Measurements from ENCODE around the gene CALML3. TPM values are rescaled to one million over a fixed set of nuclear protein-coding genes. Genes with fewer than 3 reads are reported as not detected.
"Not testable (repeated sequence)": the region's sequence is repeated elsewhere in the genome, so short reads cannot be mapped to it uniquely, and the experiment has no call there.

CALML3 gene
- total RNA-seq, 1 experiment from 2014 or later, result not detected

GRCh38 chr10:5557799-5558771 lies 33.3 kb downstream of the CALML3 start:
- no peaks in the 10 kb centered on the region for H3K27me3 ChIP-seq (ENCODE audit: insufficient read depth, low read length)
- no peak overlapping the region for H2AK5ac ChIP-seq (ENCODE audit: insufficient read length, low read length)
- no peaks in the 10 kb centered on the region for H3K79me2 ChIP-seq (ENCODE audit: insufficient read depth, low read length)
- H3K14ac ChIP-seq (ENCODE audit: insufficient read depth, low read length), result no peak overlapping the region; the same call in 1 of the 2 replicates
- no peaks in the 10 kb centered on the region; the same call in 1 of the 2 replicates for H3K4me1 ChIP-seq (ENCODE audit: insufficient read depth, low read length)
- no peak for TF ChIP-seq CTCF (conservative IDR thresholded peaks at IDR 0.05)
- no peaks in the 10 kb centered on the region for H3K9me3 ChIP-seq (ENCODE audit: control insufficient read depth, low read depth, low read length)
- DNase-seq, result no peak
- no CpG with 5 or more reads among the region's 31 CpGs for WGBS (ENCODE audit: extremely low coverage, insufficient read length, low lambda C conversion rate)
- no peak overlapping the region for H3K56ac ChIP-seq (ENCODE audit: insufficient read length, low read depth, low read length)
- no peak overlapping the region for H3K4ac ChIP-seq (ENCODE audit: low read depth, low read length)
- Mint-ChIP-seq H3K9me3 (no peaks in the 10 kb centered on the region), H3K27ac (no peak overlapping the region), H3K36me3 (ENCODE audit: insufficient read depth in 1 of 3, low read depth in 3 of 3) (no peaks in the 10 kb centered on the region; a peak in 1 of 7 replicates), H3K4me3 (no peak overlapping the region), H3K4me1 (peaks cover 10 to 14% of the 10 kb centered on the region in 2 experiments), H3K27me3 (ENCODE audit: low read depth) (peaks cover 2% of the 10 kb centered on the region; the same call in 1 of the 2 replicates)
- no peak overlapping the region for H2BK20ac ChIP-seq (ENCODE audit: low read depth, low read length, poor library complexity, severe bottlenecking)
- no peak overlapping the region for H2BK120ac ChIP-seq (ENCODE audit: low read depth, low read length, poor library complexity, severe bottlenecking)
- no peaks in the 10 kb centered on the region for H3K23me2 ChIP-seq (ENCODE audit: insufficient read length, low read depth, low read length, poor library complexity, severe bottlenecking)
- H3T11ph ChIP-seq (ENCODE audit: low read length), result no peak overlapping the region
- no peak overlapping the region for H3K23ac ChIP-seq (ENCODE audit: insufficient read length, low read depth, low read length)
- H3K18ac ChIP-seq (ENCODE audit: insufficient read length, low read depth, low read length), result no peak overlapping the region
- no peak overlapping the region for H4K8ac ChIP-seq (replicated peaks; ENCODE audit: insufficient read length, low read depth, low read length)
- no peak overlapping the region for H2AFZ ChIP-seq (ENCODE audit: low read length)
- H3K79me1 ChIP-seq (ENCODE audit: insufficient read depth, low read depth, low read length, poor library complexity, severe bottlenecking), result no peaks in the 10 kb centered on the region
- H3K27ac ChIP-seq (ENCODE audit: insufficient read length, low read depth, low read length), result no peak overlapping the region
- no peak overlapping the region for H4K5ac ChIP-seq (ENCODE audit: insufficient read length, low read depth, low read length)
- H3K4me2 ChIP-seq (ENCODE audit: insufficient read depth, insufficient read length, low read length), result no peak overlapping the region
- no peak overlapping the region for H4K91ac ChIP-seq (ENCODE audit: insufficient read length, low read depth, low read length)
- no peak overlapping the region for H2BK15ac ChIP-seq (ENCODE audit: low read depth, low read length)
- no peak overlapping the region for H2BK5ac ChIP-seq (ENCODE audit: insufficient read length, low read length)
- no peak overlapping the region for H3K9ac ChIP-seq (ENCODE audit: extremely low read depth, insufficient read length, low read length)
- H2BK12ac ChIP-seq (ENCODE audit: insufficient read length, low read depth, low read length), result no peak overlapping the region
- H4K20me1 ChIP-seq (ENCODE audit: control insufficient read depth, insufficient read depth, insufficient read length), result no peaks in the 10 kb centered on the region

- not testable (repeated sequence) for DNase-seq; H3K4ac ChIP-seq (ENCODE audit: low read depth, low read length); H3K79me2 ChIP-seq (ENCODE audit: insufficient read depth, low read length); H3K23me2 ChIP-seq (ENCODE audit: insufficient read length, low read depth, low read length, poor library complexity, severe bottlenecking); H4K91ac ChIP-seq (ENCODE audit: insufficient read length, low read depth, low read length); H2BK120ac ChIP-seq (ENCODE audit: low read depth, low read length, poor library complexity, severe bottlenecking); H4K5ac ChIP-seq (ENCODE audit: insufficient read length, low read depth, low read length); H3K4me2 ChIP-seq (ENCODE audit: insufficient read depth, insufficient read length, low read length); H2BK12ac ChIP-seq (ENCODE audit: insufficient read length, low read depth, low read length); H3K79me1 ChIP-seq (ENCODE audit: insufficient read depth, low read depth, low read length, poor library complexity, severe bottlenecking); H3K9me3 Mint-ChIP-seq; H3K9ac ChIP-seq (ENCODE audit: extremely low read depth, insufficient read length, low read length); H4K20me1 ChIP-seq (ENCODE audit: control insufficient read depth, insufficient read depth, insufficient read length); H3K27me3 ChIP-seq (ENCODE audit: insufficient read depth, low read length); H3K9me3 ChIP-seq (ENCODE audit: control insufficient read depth, low read depth, low read length); H3K18ac ChIP-seq (ENCODE audit: insufficient read length, low read depth, low read length); H3T11ph ChIP-seq (ENCODE audit: low read length); H3K23ac ChIP-seq (ENCODE audit: insufficient read length, low read depth, low read length); H3K4me1 ChIP-seq (ENCODE audit: insufficient read depth, low read length); H2AK5ac ChIP-seq (ENCODE audit: insufficient read length, low read length); H2AFZ ChIP-seq (ENCODE audit: low read length); H2BK20ac ChIP-seq (ENCODE audit: low read depth, low read length, poor library complexity, severe bottlenecking); H2BK15ac ChIP-seq (ENCODE audit: low read depth, low read length); H4K8ac ChIP-seq (replicated peaks; ENCODE audit: insufficient read length, low read depth, low read length); H3K4me3 Mint-ChIP-seq; H2BK5ac ChIP-seq (ENCODE audit: insufficient read length, low read length); H3K27ac ChIP-seq (ENCODE audit: insufficient read length, low read depth, low read length); H3K27ac Mint-ChIP-seq; H3K56ac ChIP-seq (ENCODE audit: insufficient read length, low read depth, low read length); H3K14ac ChIP-seq (ENCODE audit: insufficient read depth, low read length); H3K27me3 Mint-ChIP-seq (ENCODE audit: low read depth); H3K36me3 Mint-ChIP-seq (ENCODE audit: insufficient read depth in 1 of 3, low read depth in 3 of 3)
- WGBS (ENCODE audit: extremely low coverage, insufficient read length, low lambda C conversion rate), result no CpG with 5 or more reads among the region's 9 CpGs
- H3K4me1 Mint-ChIP-seq, result peaks cover 10 to 14% of the 10 kb centered on the region in 2 experiments
These were observed 34.3 kb downstream of the CALML3 start for GRCh38 chr10:5559022-5559421.

All from H9 (cell line).